Stimulated activated CD4-positive, alpha-beta T cell treated with anti-CD3 and anti-CD28 coated beads, Interleukin-15, amount 100 ng/mL, for 1 hour (primary cell): Measurements from ENCODE around the gene MPL.

Source experiments
- DNase-seq, 2 donors: peaks; one replicate each; pipeline ENCODE4 v3.0.0-alpha.2; 2020; ENCODE audit warnings: low read depth in 1 of 2, low spot score in 1 of 2

The MPL gene

GRCh38 chr1:43322506-43322905, 15.1 kb upstream of the MPL start:
- DNase-seq, result no peak

- DNase-seq, result no peak
These were observed 12.8 kb upstream of the MPL start for GRCh38 chr1:43324810-43325209.

- no peak for DNase-seq
These were observed 12.2 kb upstream of the MPL start for GRCh38 chr1:43325381-43325780.

GRCh38 chr1:43327549-43328292, 9.9 kb upstream of the MPL start:
- no peak for DNase-seq

GRCh38 chr1:43329995-43330751, 7.4 kb upstream of the MPL start:
- DNase-seq, result peak in 1 of 2 donors; percentile 43

- no peak for DNase-seq
These were observed 5.9 kb upstream of the MPL start for GRCh38 chr1:43331688-43332087.

GRCh38 chr1:43334453-43335205, 3.0 kb upstream of the MPL start:
- no peak for DNase-seq

- no peak for DNase-seq
These were observed 383 bp downstream of the MPL start for GRCh38 chr1:43338001-43338400.

GRCh38 chr1:43339584-43340232, 2.1 kb downstream of the MPL start:
- DNase-seq, result no peak

- no peak for DNase-seq
These were observed 2.9 kb downstream of the MPL start for GRCh38 chr1:43340559-43340958.

- no peak for DNase-seq
These were observed 6.7 kb downstream of the MPL start for GRCh38 chr1:43344267-43344850.

GRCh38 chr1:43345120-43345519, 7.5 kb downstream of the MPL start:
- no peak for DNase-seq

GRCh38 chr1:43346636-43347035, 9.0 kb downstream of the MPL start:
- no peak for DNase-seq

GRCh38 chr1:43348343-43348808, 10.8 kb downstream of the MPL start:
- DNase-seq, result no peak

- DNase-seq, result peak in 1 of 2 donors; percentile 31
These were observed 11.4 kb downstream of the MPL start for GRCh38 chr1:43348809-43349593.

- DNase-seq, result no peak
These were observed 12.1 kb downstream of the MPL start for GRCh38 chr1:43349594-43350306.

GRCh38 chr1:43350976-43351375, 13.4 kb downstream of the MPL start:
- DNase-seq, result no peak

GRCh38 chr1:43351421-43352350, 14.1 kb downstream of the MPL start:
- no peak for DNase-seq
